Osteocyte (in vitro differentiated cells): ENCODE measurements around the gene CHRM1. TPM values are rescaled to one million over a fixed set of nuclear protein-coding genes. Genes with fewer than 3 reads are reported as not detected.

Source experiments
- DNase-seq: peaks from one replicate; pipeline ENCODE4 v3.0.0; 2021; ENCODE audit warnings: mixed read lengths; ENCODE audit not compliant: unreplicated experiment; ENCODE audit errors: extremely low spot score
- H3K27ac Mint-ChIP-seq: one replicate; pipeline ENCODE4 v1.8.0; 2021; ENCODE audit warnings: mild to moderate bottlenecking, mixed read lengths; ENCODE audit not compliant: unreplicated experiment
- H3K27me3 Mint-ChIP-seq: one replicate; pipeline ENCODE4 v1.8.0; 2021; ENCODE audit warnings: mixed read lengths; ENCODE audit not compliant: unreplicated experiment
- H3K36me3 Mint-ChIP-seq: one replicate; pipeline ENCODE4 v1.8.0; 2021; ENCODE audit warnings: mixed read lengths; ENCODE audit not compliant: unreplicated experiment
- H3K4me1 Mint-ChIP-seq: one replicate; pipeline ENCODE4 v1.8.0; 2021; ENCODE audit warnings: mixed read lengths; ENCODE audit not compliant: unreplicated experiment
- H3K4me3 Mint-ChIP-seq: one replicate; pipeline ENCODE4 v1.8.0; 2021; ENCODE audit warnings: mild to moderate bottlenecking, moderate library complexity, mixed read lengths; ENCODE audit not compliant: unreplicated experiment
- H3K9me3 Mint-ChIP-seq: one replicate; pipeline ENCODE4 v1.8.0; 2021; ENCODE audit warnings: mixed read lengths; ENCODE audit not compliant: unreplicated experiment
- total RNA-seq: library from RNA; stranded (reverse); gene quantifications from 2 replicates; pipeline ENCODE4 v1.2.1, GENCODE V29; 2021
- TF ChIP-seq, protein P1 (sequence below): fragments of 200-600 bp; sonication (generic); IDR thresholded peaks from 2 replicates; pipeline ENCODE4 v1.5.0; 2021; ENCODE audit warnings: antibody characterized with exemption, mild to moderate bottlenecking, moderate library complexity

Gene CHRM1
- total RNA-seq, 1 donor from 2014 or later = 0.27 TPM

DNA sequence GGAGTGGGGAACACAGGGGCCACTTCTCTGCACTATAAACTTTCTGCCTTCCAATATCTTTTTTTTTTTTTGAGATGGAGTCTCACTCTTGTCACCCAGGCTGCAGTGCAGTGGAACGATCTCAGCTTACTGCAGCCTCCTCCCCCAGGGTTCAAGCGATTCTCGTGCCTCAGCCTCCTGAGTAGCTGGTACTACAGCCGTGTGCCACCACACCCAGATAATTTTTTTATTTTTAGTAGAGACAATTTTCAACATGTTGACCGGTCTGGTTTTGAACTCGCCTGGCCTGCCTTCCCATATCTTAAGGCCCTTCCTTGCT is 38.8 kb downstream of the CHRM1 start:
- H3K27ac Mint-ChIP-seq = peak overlapping the region; percentile 100
- peak overlapping the region; percentile 100 for H3K4me3 Mint-ChIP-seq
- TF ChIP-seq, protein P1, sequence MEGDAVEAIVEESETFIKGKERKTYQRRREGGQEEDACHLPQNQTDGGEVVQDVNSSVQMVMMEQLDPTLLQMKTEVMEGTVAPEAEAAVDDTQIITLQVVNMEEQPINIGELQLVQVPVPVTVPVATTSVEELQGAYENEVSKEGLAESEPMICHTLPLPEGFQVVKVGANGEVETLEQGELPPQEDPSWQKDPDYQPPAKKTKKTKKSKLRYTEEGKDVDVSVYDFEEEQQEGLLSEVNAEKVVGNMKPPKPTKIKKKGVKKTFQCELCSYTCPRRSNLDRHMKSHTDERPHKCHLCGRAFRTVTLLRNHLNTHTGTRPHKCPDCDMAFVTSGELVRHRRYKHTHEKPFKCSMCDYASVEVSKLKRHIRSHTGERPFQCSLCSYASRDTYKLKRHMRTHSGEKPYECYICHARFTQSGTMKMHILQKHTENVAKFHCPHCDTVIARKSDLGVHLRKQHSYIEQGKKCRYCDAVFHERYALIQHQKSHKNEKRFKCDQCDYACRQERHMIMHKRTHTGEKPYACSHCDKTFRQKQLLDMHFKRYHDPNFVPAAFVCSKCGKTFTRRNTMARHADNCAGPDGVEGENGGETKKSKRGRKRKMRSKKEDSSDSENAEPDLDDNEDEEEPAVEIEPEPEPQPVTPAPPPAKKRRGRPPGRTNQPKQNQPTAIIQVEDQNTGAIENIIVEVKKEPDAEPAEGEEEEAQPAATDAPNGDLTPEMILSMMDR = no peak
- peaks cover 48% of the 10 kb centered on the region for H3K36me3 Mint-ChIP-seq
- no peaks in the 10 kb centered on the region for H3K27me3 Mint-ChIP-seq
- no peaks in the 10 kb centered on the region for H3K9me3 Mint-ChIP-seq
- H3K4me1 Mint-ChIP-seq = peaks cover 53% of the 10 kb centered on the region
- no peak for DNase-seq

DNA sequence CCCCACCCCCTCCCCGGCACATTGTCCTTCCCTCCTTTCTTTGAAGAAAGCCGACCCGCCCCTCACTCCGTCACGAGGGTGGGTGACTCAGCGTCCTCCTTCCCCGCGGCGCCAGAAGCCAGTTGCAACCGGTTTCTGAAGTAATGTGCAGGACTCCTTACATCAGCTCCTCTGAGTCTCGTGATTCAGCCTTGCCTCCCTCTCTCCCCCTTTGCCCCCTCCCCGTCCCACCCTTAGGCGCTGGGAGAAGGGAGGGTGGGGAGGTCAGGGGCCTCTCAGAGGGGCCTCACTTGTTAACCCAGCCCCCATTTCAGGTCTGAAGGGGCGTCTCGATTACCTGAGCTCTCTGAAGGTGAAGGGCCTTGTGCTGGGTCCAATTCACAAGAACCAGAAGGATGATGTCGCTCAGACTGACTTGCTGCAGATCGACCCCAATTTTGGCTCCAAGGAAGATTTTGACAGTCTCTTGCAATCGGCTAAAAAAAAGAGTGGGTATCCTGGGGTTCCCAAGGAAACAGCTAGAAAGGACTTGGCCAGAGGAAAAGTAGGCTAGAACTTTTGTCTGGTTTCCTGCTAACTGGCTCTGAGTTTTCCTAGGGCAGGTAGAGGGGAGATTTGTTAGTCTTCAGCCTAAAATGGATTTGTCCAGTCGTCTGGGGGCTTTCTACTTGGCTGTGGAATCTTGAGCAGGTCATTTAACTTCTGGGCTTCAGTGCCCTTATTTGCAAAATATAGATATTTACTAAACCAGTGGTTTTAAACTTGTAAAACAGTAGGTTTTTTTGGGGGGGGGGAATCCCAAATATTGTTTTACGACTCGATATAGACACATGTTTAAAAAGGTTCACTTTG is 39.4 kb downstream of the CHRM1 start:
- H3K27ac Mint-ChIP-seq = peak overlapping the region; percentile 100
- peaks cover 50% of the 10 kb centered on the region for H3K4me1 Mint-ChIP-seq
- peak overlapping the region; percentile 100 for H3K4me3 Mint-ChIP-seq
- H3K36me3 Mint-ChIP-seq = peaks cover 42% of the 10 kb centered on the region
- DNase-seq = peak; percentile 98
- H3K27me3 Mint-ChIP-seq = no peaks in the 10 kb centered on the region
- TF ChIP-seq, protein P1 = no peak
- H3K9me3 Mint-ChIP-seq = no peaks in the 10 kb centered on the region

GRCh38 chr11:62880803-62881578 is 40.2 kb downstream of the CHRM1 start, which contains the start of gene SLC3A2:
Gene SLC3A2 (plus strand): TSS chr11:62880896. CDS start chr11:62881024, 128 bp downstream.
- TF ChIP-seq, protein P1 = peak; percentile 67
- Mint-ChIP-seq H3K27me3 (no peaks in the 10 kb centered on the region), H3K36me3 (peaks cover 37% of the 10 kb centered on the region), H3K4me3 (peak within 1 kb of the TSS; percentile 100), H3K9me3 (no peaks in the 10 kb centered on the region), H3K27ac (peak within 1 kb of the TSS; percentile 100), H3K4me1 (peaks cover 45% of the 10 kb centered on the region)
- DNase-seq = peak; percentile 91

DNA sequence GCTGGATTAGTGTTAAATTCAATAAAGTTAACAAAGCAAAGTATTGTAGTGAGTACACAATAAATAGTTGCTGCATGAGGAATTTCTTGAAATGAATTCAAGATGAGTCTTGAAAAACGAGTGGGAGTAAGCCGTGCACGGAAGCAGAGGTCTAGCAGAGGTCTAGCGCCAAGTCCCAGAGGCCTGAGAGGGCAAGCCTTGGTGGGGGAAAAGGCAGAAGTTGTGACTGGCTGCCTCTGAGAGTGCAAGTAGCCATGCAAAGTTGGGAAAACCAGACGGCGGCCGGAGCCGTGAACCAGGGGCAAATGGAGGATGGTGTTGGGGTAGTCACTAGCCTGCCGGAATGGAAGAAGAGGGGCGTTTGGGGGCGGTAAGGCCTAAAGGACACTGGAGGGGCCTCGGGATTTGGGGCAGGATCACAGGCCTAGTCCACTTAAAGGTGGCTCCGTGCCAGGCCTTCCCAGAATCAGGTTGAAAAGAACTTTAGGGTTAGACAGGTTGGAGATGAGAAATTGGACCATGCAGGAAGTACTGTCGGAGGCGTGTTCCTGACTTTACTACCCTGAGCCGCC is 40.8 kb downstream of the CHRM1 start:
- peaks cover 40% of the 10 kb centered on the region for H3K4me1 Mint-ChIP-seq
- no peak for DNase-seq

More for the DNA sequence above, 40.8 kb downstream of the CHRM1 start:
- H3K27me3 Mint-ChIP-seq = no peaks in the 10 kb centered on the region
- TF ChIP-seq, protein P1 = no peak
- no peaks in the 10 kb centered on the region for H3K9me3 Mint-ChIP-seq
- H3K27ac Mint-ChIP-seq = peak overlapping the region; percentile 100
- H3K4me3 Mint-ChIP-seq = peak overlapping the region; percentile 100
- H3K36me3 Mint-ChIP-seq = peaks cover 31% of the 10 kb centered on the region
